Gastroesophageal sphincter (tissue), 4 donors: Measurements from ENCODE around the gene GABBR2. TPM values are rescaled to one million over a fixed set of nuclear protein-coding genes. Genes with fewer than 3 reads are reported as not detected.

Source experiments
- ATAC-seq: fragments of 150-250 bp; one replicate; pipeline ENCODE4 v1.9.1; 2016; ENCODE audit warnings: mild to moderate bottlenecking, moderate library complexity
- H3K27ac ChIP-seq, 4 donors: fragments of 200-600 bp; sonication (generic) in 3 of 4; 1 replicate in 3 of 4; 2 replicates in 1 of 4; pipeline ENCODE4 v1.5.1; 2016 to 2019
- H3K27me3 ChIP-seq: fragments of 200-600 bp; sonication (generic); one replicate; pipeline ENCODE4 v1.5.1; 2019
- H3K36me3 ChIP-seq, 2 donors: fragments of 200-600 bp; sonication (generic); one replicate each; pipeline ENCODE4 v1.5.1; 2019; ENCODE audit warnings: control low read depth in 1 of 2
- H3K4me1 ChIP-seq, 3 donors: fragments of 200-600 bp; sonication (generic); 1 replicate in 2 of 3; 2 replicates in 1 of 3; pipeline ENCODE4 v1.5.1; 2016 to 2019; ENCODE audit warnings: control low read depth in 2 of 3
- H3K4me3 ChIP-seq, 2 donors: fragments of 200-600 bp; sonication (generic); one replicate each; pipeline ENCODE4 v1.5.1; 2019; ENCODE audit warnings: mild to moderate bottlenecking in 1 of 2, moderate library complexity in 1 of 2
- H3K9me3 ChIP-seq, 3 donors: fragments of 200-600 bp; sonication (generic); one replicate each; pipeline ENCODE4 v1.5.1; 2017 to 2019; ENCODE audit warnings: control low read depth in 2 of 3
- CTCF ChIP-seq, 4 experiments: fragments of 200-600 bp in 2 of 4; fragments of 450-650 bp in 2 of 4; sonication (generic) in 1 of 4; IDR thresholded peaks; one replicate each; pipeline ENCODE4 v1.5.1; 2017 to 2019; ENCODE audit warnings: antibody characterized with exemption in 4 of 4, mild to moderate bottlenecking in 2 of 4, moderate library complexity in 2 of 4
- EP300 ChIP-seq: sonication (generic); formaldehyde crosslinking; IDR thresholded peaks from one replicate; pipeline ENCODE4 v1.6.1; 2017; ENCODE audit warnings: antibody characterized with exemption, mild to moderate bottlenecking
- POLR2A ChIP-seq, 2 donors: fragments of 450-650 bp; IDR thresholded peaks; one replicate each; pipeline ENCODE4 v1.6.1; 2017; ENCODE audit warnings: antibody characterized with exemption in 2 of 2, mild to moderate bottlenecking in 2 of 2, moderate library complexity in 1 of 2
- POLR2AphosphoS5 ChIP-seq: sonication (generic); formaldehyde crosslinking; IDR thresholded peaks from one replicate; pipeline ENCODE4 v1.6.1; 2017; ENCODE audit warnings: antibody characterized with exemption
- WGBS, 2 donors: methylation state at CpG; one replicate each; pipeline ENCODE4 v1.1.5; 2018; ENCODE audit warnings: low coverage in 1 of 2; 5-methylcytosine and 5-hydroxymethylcytosine counted together
- total RNA-seq, 4 donors: library from RNA; depleted of rRNA; stranded (reverse); fragments of >200 nt; gene quantifications; one replicate each; pipeline ENCODE4 v1.1.0, GENCODE V29; 2016

Gene GABBR2
- total RNA-seq, 4 donors from 2014 or later, result 0.04 to 0.25 TPM; not detected in 2

- Histone ChIP-seq H3K27ac (no peak overlapping the region), H3K9me3 (peaks cover 0 to 4% (median 0%) of the 10 kb centered on the region in 3 donors), H3K36me3 (no peaks in the 10 kb centered on the region), H3K4me3 (no peak overlapping the region), H3K27me3 (peaks cover 21% of the 10 kb centered on the region), H3K4me1 (no peaks in the 10 kb centered on the region)
- no peak for ATAC-seq
- no peak for TF ChIP-seq EP300
- no peak for TF ChIP-seq POLR2AphosphoS5
- TF ChIP-seq CTCF (IDR thresholded peaks at IDR 0.05), result no peak
- no peak for TF ChIP-seq POLR2A (IDR thresholded peaks at IDR 0.05)
- WGBS, 2 donors, result 45 to 64% methylated on average over 5 to 6 of the region's 6 CpGs
Observed at GRCh38 chr9:98345011-98345410, 363.7 kb downstream of the GABBR2 start.

GRCh38 chr9:98344581-98344980 lies 364.2 kb downstream of the GABBR2 start:
- Histone ChIP-seq H3K4me3 (no peak overlapping the region), H3K36me3 (no peaks in the 10 kb centered on the region), H3K27ac (no peak overlapping the region), H3K9me3 (peaks cover 0 to 9% (median 0%) of the 10 kb centered on the region in 3 donors), H3K27me3 (peaks cover 21% of the 10 kb centered on the region), H3K4me1 (no peaks in the 10 kb centered on the region)
- 72 to 97% methylated on average over 4 of the region's 4 CpGs for WGBS, 2 donors
- no peak for ATAC-seq
- no peak for TF ChIP-seq EP300
- no peak for TF ChIP-seq CTCF (IDR thresholded peaks at IDR 0.05)
- no peak for TF ChIP-seq POLR2AphosphoS5
- TF ChIP-seq POLR2A (IDR thresholded peaks at IDR 0.05), result no peak

- Histone ChIP-seq H3K36me3 (no peaks in the 10 kb centered on the region), H3K4me1 (no peaks in the 10 kb centered on the region), H3K9me3 (peaks cover 0 to 16% (median 0%) of the 10 kb centered on the region in 3 donors), H3K27me3 (peaks cover 18% of the 10 kb centered on the region), H3K4me3 (no peak overlapping the region), H3K27ac (no peak overlapping the region)
- TF ChIP-seq POLR2A (IDR thresholded peaks at IDR 0.05), result no peak
- TF ChIP-seq CTCF (IDR thresholded peaks at IDR 0.05), result no peak
- no peak for TF ChIP-seq POLR2AphosphoS5
- 35 to 50% methylated on average over 1 to 2 of the region's 2 CpGs for WGBS, 2 donors
- ATAC-seq, result no peak
Observed at GRCh38 chr9:98342820-98343210, 365.9 kb downstream of the GABBR2 start.

GRCh38 chr9:98342098-98342819 lies 366.5 kb downstream of the GABBR2 start:
- ATAC-seq, result no peak
- TF ChIP-seq EP300, result no peak
- TF ChIP-seq CTCF (IDR thresholded peaks at IDR 0.05), result no peak
- TF ChIP-seq POLR2AphosphoS5, result no peak
- TF ChIP-seq POLR2A (IDR thresholded peaks at IDR 0.05), result no peak
- no peak overlapping the region for H3K4me3 ChIP-seq
- 83 to 92% methylated on average over 3 to 4 of the region's 4 CpGs for WGBS, 2 donors
- no peaks in the 10 kb centered on the region for H3K36me3 ChIP-seq
- H3K4me1 ChIP-seq, result no peaks in the 10 kb centered on the region
- H3K27ac ChIP-seq, result no peak overlapping the region
- peaks cover 18% of the 10 kb centered on the region for H3K27me3 ChIP-seq
- H3K9me3 ChIP-seq, result peaks cover 0 to 20% (median 0%) of the 10 kb centered on the region in 3 donors
